IMR-90 (cell line): Measurements from ENCODE around the gene PHLPP2. TPM values are rescaled to one million over a fixed set of nuclear protein-coding genes. Genes with fewer than 3 reads are reported as not detected.

ENCODE experiments used
- ATAC-seq: fragments of 200-7000 bp; cut with Tn5 transposase; 2 replicates; pipeline ENCODE4 v1.9.1; 2020; ENCODE audit warnings: low read depth, mild to moderate bottlenecking, moderate library complexity
- BruUV-seq: library from RNA; stranded (reverse); fragments of 400-500 nt; replicated peaks from 2 replicates; lab custom pipeline; 2021; lab: Mats Ljungman, UMichigan
- CTCF ChIA-PET: fragments of 300-600 bp; formaldehyde crosslinking; extraction: SDS; loops from one replicate; lab custom pipeline; 2021; ENCODE audit warnings: antibody characterized with exemption; lab: Yijun Ruan, JAX
- POLR2A ChIA-PET: fragments of 300-600 bp; sonication (Branson Sonifier 250); formaldehyde crosslinking; loops from one replicate; lab custom pipeline; 2022; ENCODE audit warnings: antibody characterized with exemption; ENCODE audit not compliant: unreplicated experiment; lab: Charles Lee
- DNase-seq: peaks from one replicate; pipeline ENCODE4 v3.0.0; 2013
- H2AFZ ChIP-seq: replicated peaks from 2 replicates; pipeline ENCODE3; 2013; ENCODE audit warnings: low read length, mild to moderate bottlenecking; ENCODE audit not compliant: poor library complexity
- H2AK5ac ChIP-seq: 2 replicates; pipeline ENCODE4 v1.6.1; 2013; ENCODE audit warnings: low read depth, low read length, inconsistent platforms
- H2AK9ac ChIP-seq: replicated peaks from 2 replicates; pipeline ENCODE3; 2013; ENCODE audit warnings: mild to moderate bottlenecking, low read depth, low read length, moderate library complexity; ENCODE audit not compliant: poor library complexity
- H2BK120ac ChIP-seq: 2 replicates; pipeline ENCODE4 v1.6.1; 2013; ENCODE audit warnings: low read depth, low read length, inconsistent platforms
- H2BK15ac ChIP-seq: 3 replicates; pipeline ENCODE4 v1.6.1; 2013; ENCODE audit warnings: low read depth, low read length, inconsistent platforms
- H2BK20ac ChIP-seq: 2 replicates; pipeline ENCODE4 v1.6.1; 2013; ENCODE audit warnings: low read depth, mild to moderate bottlenecking, inconsistent platforms, low read length, moderate library complexity
- H2BK5ac ChIP-seq: 2 replicates; pipeline ENCODE4 v1.6.1; 2013; ENCODE audit warnings: mild to moderate bottlenecking, low read depth, low read length, inconsistent platforms; ENCODE audit not compliant: poor library complexity, severe bottlenecking
- H3K14ac ChIP-seq: replicated peaks from 2 replicates; pipeline ENCODE4 v1.6.1; 2013; ENCODE audit warnings: low read depth, low read length, inconsistent platforms
- H3K18ac ChIP-seq: 2 replicates; pipeline ENCODE4 v1.6.1; 2013; ENCODE audit warnings: low read depth, low read length, control low read depth
- H3K23ac ChIP-seq: 2 replicates; pipeline ENCODE4 v1.6.1; 2013; ENCODE audit warnings: low read depth, low read length, inconsistent platforms
- H3K27ac ChIP-seq: 2 replicates; pipeline ENCODE4 v1.5.1; 2013; ENCODE audit warnings: mild to moderate bottlenecking, control low read depth, low read length; ENCODE audit not compliant: insufficient read depth
- H3K27me3 ChIP-seq: 2 replicates; pipeline ENCODE4 v1.6.1; 2013; ENCODE audit warnings: low read length; ENCODE audit not compliant: control insufficient read depth, insufficient read depth
- H3K36me3 ChIP-seq: 2 replicates; pipeline ENCODE4 v1.6.1; 2013; ENCODE audit warnings: low read length, mixed read lengths; ENCODE audit not compliant: control insufficient read depth, insufficient read depth
- H3K4ac ChIP-seq: 2 replicates; pipeline ENCODE4 v1.6.1; 2013; ENCODE audit warnings: low read depth, low read length, inconsistent platforms
- H3K4me1 ChIP-seq: 2 replicates; pipeline ENCODE4 v1.6.1; 2013; ENCODE audit warnings: low read length, mixed read lengths; ENCODE audit not compliant: control insufficient read depth, insufficient read depth
- H3K4me2 ChIP-seq: 2 replicates; pipeline ENCODE4 v1.6.1; 2013; ENCODE audit warnings: low read depth, mild to moderate bottlenecking, control low read depth, low read length, moderate library complexity
- H3K4me3 ChIP-seq: 2 replicates; pipeline ENCODE4 v1.5.1; 2013; ENCODE audit warnings: low read depth, mild to moderate bottlenecking, control low read depth, low read length, moderate library complexity; ENCODE audit not compliant: insufficient read depth
- H3K56ac ChIP-seq: 2 replicates; pipeline ENCODE4 v1.6.1; 2013; ENCODE audit warnings: low read length, inconsistent platforms; ENCODE audit not compliant: insufficient read depth; ENCODE audit errors: extremely low read depth
- H3K79me1 ChIP-seq, 2 experiments: 2 replicates each; pipeline ENCODE4 v1.6.1; 2013; ENCODE audit warnings: low read length in 2 of 2, inconsistent platforms in 1 of 2, low read depth in 1 of 2
- H3K9ac ChIP-seq: 2 replicates; pipeline ENCODE4 v1.6.1; 2013; ENCODE audit warnings: low read depth, low read length, control low read depth
- H3K9me1 ChIP-seq: 2 replicates; pipeline ENCODE4 v1.6.1; 2013; ENCODE audit warnings: low read length, inconsistent platforms; ENCODE audit not compliant: insufficient read depth
- H3K9me3 ChIP-seq: 2 replicates; pipeline ENCODE4 v1.6.1; 2013; ENCODE audit warnings: low read length; ENCODE audit not compliant: control insufficient read depth, insufficient read depth
- H4K20me1 ChIP-seq: 2 replicates; pipeline ENCODE4 v1.6.1; 2013; ENCODE audit warnings: low read length, inconsistent platforms; ENCODE audit not compliant: insufficient read depth
- H4K5ac ChIP-seq: 2 replicates; pipeline ENCODE4 v1.6.1; 2013; ENCODE audit warnings: mild to moderate bottlenecking, low read depth, low read length, control low read depth
- H4K8ac ChIP-seq, 2 experiments: 2 replicates each; pipeline ENCODE4 v1.6.1; 2013; ENCODE audit warnings: low read depth in 2 of 2, low read length in 2 of 2, control low read depth in 1 of 2, inconsistent platforms in 1 of 2
- H4K91ac ChIP-seq: 2 replicates; pipeline ENCODE4 v1.6.1; 2013; ENCODE audit warnings: low read depth, low read length, inconsistent platforms; ENCODE audit not compliant: insufficient read depth
- ELK1 ChIP-seq: fragments of 150-350 bp; IDR thresholded peaks from 2 replicates; pipeline ENCODE4 v1.6.1; 2016; ENCODE audit warnings: low read depth, mild to moderate bottlenecking, low read length, moderate library complexity, borderline replicate concordance
- FOS ChIP-seq: fragments of 150-350 bp; IDR thresholded peaks from 2 replicates; pipeline ENCODE4 v1.6.1; 2016; ENCODE audit warnings: low read depth, low read length
- MAFK ChIP-seq: IDR thresholded peaks from 2 replicates; pipeline ENCODE4 v1.6.1; 2012; ENCODE audit warnings: low read depth, low read length, improper control_type of control experiment
- NFE2L2 ChIP-seq: fragments of 150-350 bp; IDR thresholded peaks from 2 replicates; pipeline ENCODE4 v1.6.1; 2016; ENCODE audit warnings: low read depth, mild to moderate bottlenecking, low read length
- RCOR1 ChIP-seq: IDR thresholded peaks from 2 replicates; pipeline ENCODE4 v1.6.1; 2012; ENCODE audit warnings: mild to moderate bottlenecking, low read length, improper control_type of control experiment; ENCODE audit not compliant: insufficient replicate concordance
- WGBS, 2 experiments: methylation state at CpG; one replicate each; pipeline versions ENCODE4 v1.1.5 to v1.1.7; 2013; ENCODE audit warnings: missing lambda C conversion rate in 2 of 2; ENCODE audit not compliant: insufficient read length in 1 of 2; ENCODE audit errors: extremely low coverage in 2 of 2; 5-methylcytosine and 5-hydroxymethylcytosine counted together
- dilution Hi-C: fragments of 300-500 bp; cut with HindIII; formaldehyde crosslinking; loops from one replicate; pipeline ENCODE4 v1.14.3; 2018; ENCODE audit warnings: low sequenced_read_pairs; ENCODE audit not compliant: unreplicated experiment
- in situ Hi-C: fragments of 300-500 bp; cut with MboI; formaldehyde crosslinking; loops from 3 replicates; pipeline ENCODE4 v1.14.3; 2019; ENCODE audit warnings: low sequenced_read_pairs, inconsistent platforms, mixed read lengths
- intact Hi-C: fragments of 100-400 bp; cut with micrococcal nuclease; formaldehyde crosslinking; loops from 2 replicates; pipeline ENCODE4 v1.10.0; 2022
- polyA plus RNA-seq, 3 experiments: library from polyadenylated mRNA; depleted of rRNA; stranded (reverse); fragments of >200 nt; gene quantifications; 2 replicates each; pipeline ENCODE4 v1.2.3, GENCODE V29; 2012; ENCODE audit warnings: low replicate concordance in 1 of 3
- total RNA-seq: library from RNA; depleted of rRNA; stranded (reverse); fragments of >200 nt; gene quantifications from 2 replicates; pipeline ENCODE4 v1.2.3, GENCODE V29; 2012

Gene PHLPP2
- total and polyA plus RNA-seq, 2 of the 4 experiments (the other 2 are of a cell fraction): 6.8 to 10.2 TPM

GRCh38 chr16:71659471-71659870 lies 65.0 kb downstream of the PHLPP2 start:
- Histone ChIP-seq H3K4me2 (no peak overlapping the region), H3K23ac (no peak overlapping the region), H3K18ac (no peak overlapping the region), H4K5ac (no peak overlapping the region), H2BK20ac (no peak overlapping the region), H3K14ac (no peak overlapping the region), H3K4me3 (no peak overlapping the region), H3K27me3 (no peaks in the 10 kb centered on the region), H2BK5ac (no peak overlapping the region), H3K9me1 (no peaks in the 10 kb centered on the region), H4K20me1 (no peaks in the 10 kb centered on the region), H2AFZ (no peak overlapping the region), H3K9ac (no peak overlapping the region), H2AK5ac (no peak overlapping the region), H4K8ac (no peak overlapping the region), H3K9me3 (no peaks in the 10 kb centered on the region), H2BK15ac (no peak overlapping the region), H2BK120ac (no peak overlapping the region), H3K56ac (no peak overlapping the region), H2AK9ac (no peak overlapping the region), H3K27ac (no peak overlapping the region), H3K4me1 (no peaks in the 10 kb centered on the region), H3K79me1 (no peaks in the 10 kb centered on the region), H3K4ac (no peak overlapping the region), H3K36me3 (peaks cover 25% of the 10 kb centered on the region), H4K91ac (no peak overlapping the region)
- in situ Hi-C loops: no loop called here
- WGBS, 2 experiments: 82% methylated on average over 2 of the region's 2 CpGs; no CpG with 5 or more reads in 1 of the 2 experiments
- TF ChIP-seq NFE2L2: no peak
- no peak for TF ChIP-seq FOS
- no peak for TF ChIP-seq MAFK
- TF ChIP-seq RCOR1: no peak
- TF ChIP-seq ELK1: no peak
- POLR2A ChIA-PET: no interaction called here
- BruUV-seq: no TSS peak
- intact Hi-C loops: no loop called here
- dilution Hi-C loops: no loop called here
- no peak for DNase-seq
- no peak for ATAC-seq
- CTCF ChIA-PET: no interaction called here
